WTC11 (cell line): ENCODE results near the gene IFNA6.

Experiments used
- ATF1 ChIP-seq: sonication (generic); formaldehyde crosslinking; IDR thresholded peaks from 2 replicates; pipeline ENCODE4 v1.8.1; 2023; ENCODE audit warnings: mild to moderate bottlenecking, moderate library complexity, missing genetic modification reagents
- ATF2 ChIP-seq: sonication (generic); formaldehyde crosslinking; IDR thresholded peaks from 2 replicates; pipeline ENCODE4 v1.8.1; 2022; ENCODE audit warnings: low read depth, missing genetic modification reagents, borderline replicate concordance
- ATF6 ChIP-seq: sonication (generic); formaldehyde crosslinking; IDR thresholded peaks from 2 replicates; pipeline ENCODE4 v1.8.1; 2023; ENCODE audit warnings: mild to moderate bottlenecking, missing genetic modification reagents
- CREB1 ChIP-seq: sonication (generic); formaldehyde crosslinking; IDR thresholded peaks from 2 replicates; pipeline ENCODE4 v1.8.0; 2023; ENCODE audit warnings: mild to moderate bottlenecking, missing genetic modification reagents
- CTCF ChIP-seq: fragments of 200-600 bp; IDR thresholded peaks from 2 replicates; pipeline ENCODE4 v1.8.0; 2022; ENCODE audit warnings: antibody characterized with exemption
- GABPB1 ChIP-seq: sonication (generic); formaldehyde crosslinking; IDR thresholded peaks from 2 replicates; pipeline ENCODE4 v1.8.1; 2023; ENCODE audit warnings: mild to moderate bottlenecking, missing genetic modification reagents
- JUN ChIP-seq: sonication (generic); formaldehyde crosslinking; IDR thresholded peaks from 2 replicates; pipeline ENCODE4 v1.8.0; 2023; ENCODE audit warnings: mild to moderate bottlenecking, missing genetic modification reagents
- MAX ChIP-seq: sonication (generic); formaldehyde crosslinking; IDR thresholded peaks from 2 replicates; pipeline ENCODE4 v1.8.0; 2022; ENCODE audit warnings: mild to moderate bottlenecking, missing genetic modification reagents
- ZBTB21 ChIP-seq: sonication (generic); formaldehyde crosslinking; IDR thresholded peaks from 2 replicates; pipeline ENCODE4 v1.8.1; 2023; ENCODE audit warnings: mild to moderate bottlenecking, missing genetic modification reagents, borderline replicate concordance
- ZBTB43 ChIP-seq: sonication (generic); formaldehyde crosslinking; IDR thresholded peaks from 2 replicates; pipeline ENCODE4 v1.8.1; 2023; ENCODE audit warnings: mild to moderate bottlenecking, missing genetic modification reagents
- ZNF232 ChIP-seq: sonication (generic); formaldehyde crosslinking; IDR thresholded peaks from 2 replicates; pipeline ENCODE4 v1.8.0; 2022; ENCODE audit warnings: mild to moderate bottlenecking, missing genetic modification reagents
- ZNF512 ChIP-seq: sonication (generic); formaldehyde crosslinking; IDR thresholded peaks from 2 replicates; pipeline ENCODE4 v1.8.1; 2022; ENCODE audit warnings: missing genetic modification reagents, borderline replicate concordance

- TF ChIP-seq CTCF (no peak), MAX (CRISPR knock-in tag) (no peak), GABPB1 (CRISPR knock-in tag) (no peak), ATF6 (CRISPR knock-in tag) (no peak), ATF2 (CRISPR knock-in tag) (no peak), ZNF232 (CRISPR knock-in tag) (no peak), JUN (no peak), CREB1 (CRISPR knock-in tag) (no peak), ZBTB43 (no peak), ATF1 (no peak), ZNF512 (CRISPR knock-in tag) (no peak), ZBTB21 (CRISPR knock-in tag) (no peak)
These were observed 30.2 kb downstream of the IFNA6 start for GRCh38 chr9:21320465-21320864.
